OCI-LY1 (cell line): ENCODE results near the gene SUSD1.

Experiments used
- H2AFZ ChIP-seq: fragments of 200-600 bp; sonication (generic), shearing (Covaris generic); 2 replicates; pipeline ENCODE4 v1.6.0; 2014; ENCODE audit warnings: antibody characterized with exemption, mild to moderate bottlenecking, low read length
- H3F3A ChIP-seq: fragments of 200-600 bp; sonication (generic), shearing (Covaris generic); 2 replicates; pipeline ENCODE4 v1.6.0; 2014; ENCODE audit warnings: mild to moderate bottlenecking, antibody characterized with exemption, low read length, moderate library complexity; ENCODE audit not compliant: insufficient read depth
- H3K27ac ChIP-seq: fragments of 200-600 bp; sonication (generic); 2 replicates; pipeline ENCODE4 v1.5.1; 2014; ENCODE audit warnings: low read length, mixed run types, mild to moderate bottlenecking, low read depth; ENCODE audit not compliant: poor library complexity, severe bottlenecking
- H3K27me3 ChIP-seq: fragments of 200-600 bp; sonication (generic); 2 replicates; pipeline ENCODE4 v1.6.0; 2014; ENCODE audit warnings: antibody characterized with exemption, mild to moderate bottlenecking, low read length, moderate library complexity; ENCODE audit not compliant: insufficient read depth
- H3K36me3 ChIP-seq: fragments of 200-600 bp; sonication (generic); 2 replicates; pipeline ENCODE4 v1.6.1; 2014; ENCODE audit warnings: mild to moderate bottlenecking, antibody characterized with exemption, low read length, moderate library complexity, mixed read lengths; ENCODE audit not compliant: insufficient read depth
- H3K4me1 ChIP-seq: fragments of 200-600 bp; sonication (generic); 2 replicates; pipeline ENCODE4 v1.5.1; 2014; ENCODE audit warnings: mild to moderate bottlenecking, low read length, moderate library complexity; ENCODE audit not compliant: insufficient read depth, severe bottlenecking
- H3K4me2 ChIP-seq: fragments of 200-600 bp; sonication (generic), shearing (Covaris generic); 2 replicates; pipeline ENCODE4 v1.6.1; 2014; ENCODE audit warnings: low read length
- H3K4me3 ChIP-seq: fragments of 200-600 bp; sonication (generic); 2 replicates; pipeline ENCODE4 v1.5.1; 2014; ENCODE audit warnings: low read length, low read depth, mild to moderate bottlenecking, mixed read lengths; ENCODE audit not compliant: poor library complexity, severe bottlenecking
- H3K79me2 ChIP-seq: fragments of 200-600 bp; shearing (Covaris generic); 2 replicates; pipeline ENCODE4 v1.6.1; 2016; ENCODE audit warnings: mixed run types, low read length, mixed read lengths; ENCODE audit not compliant: insufficient read depth
- H3K9ac ChIP-seq: fragments of 200-600 bp; sonication (generic), shearing (Covaris generic); 2 replicates; pipeline ENCODE4 v1.6.1; 2014; ENCODE audit warnings: mild to moderate bottlenecking, low read length, mixed read lengths
- H3K9me2 ChIP-seq: fragments of 200-600 bp; sonication (generic), shearing (Covaris generic); 2 replicates; pipeline ENCODE4 v1.6.1; 2014; ENCODE audit warnings: low read depth, mild to moderate bottlenecking, low read length, mixed read lengths
- H3K9me3 ChIP-seq: fragments of 200-600 bp; shearing (Covaris generic); 2 replicates; pipeline ENCODE4 v1.6.1; 2014; ENCODE audit warnings: low read length, mixed read lengths
- H4K20me1 ChIP-seq: fragments of 200-600 bp; sonication (generic), shearing (Covaris generic); 2 replicates; pipeline ENCODE4 v1.6.0; 2016; ENCODE audit warnings: mild to moderate bottlenecking, low read length; ENCODE audit not compliant: insufficient read depth
- EZH2 ChIP-seq: fragments of 200-600 bp; sonication (generic), shearing (Covaris generic); IDR thresholded peaks from 2 replicates; pipeline ENCODE4 v1.8.0; 2017; ENCODE audit warnings: borderline replicate concordance, mixed run types, mild to moderate bottlenecking, antibody characterized with exemption, low read length, moderate library complexity, mixed read lengths
- TF ChIP-seq, protein P1 (sequence below): fragments of 200-600 bp; sonication (generic), shearing (Covaris generic); IDR thresholded peaks from 2 replicates; pipeline ENCODE4 v1.5.1; 2017; ENCODE audit warnings: mild to moderate bottlenecking, antibody characterized with exemption, low read length, moderate library complexity, mixed read lengths

The SUSD1 gene

DNA sequence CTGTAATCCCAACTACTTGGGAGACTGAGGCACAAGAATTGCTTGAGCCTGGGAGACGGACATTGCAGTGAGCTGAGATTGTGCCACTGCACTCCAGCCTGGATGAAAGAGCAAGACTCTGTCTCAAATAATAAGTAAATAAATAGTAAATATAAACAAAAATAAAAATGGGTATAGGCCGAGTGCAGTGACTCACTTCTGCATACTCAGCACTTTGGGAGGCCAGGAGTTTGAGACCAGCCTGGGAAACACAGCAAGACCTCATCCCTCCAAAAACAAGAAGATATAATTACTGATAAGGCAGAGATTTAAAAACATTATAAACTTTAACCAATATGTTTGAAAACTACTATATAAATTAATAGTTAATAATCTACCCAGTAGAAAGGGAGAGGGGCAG is 37.8 kb upstream of the SUSD1 start:
- Histone ChIP-seq H3K4me1 (peaks cover 6% of the 10 kb centered on the region), H3K4me3 (no peak overlapping the region), H3K27ac (no peak overlapping the region), H3K36me3 (peaks cover 56% of the 10 kb centered on the region), H3K4me2 (no peak overlapping the region), H2AFZ (no peak overlapping the region), H3K9me2 (no peaks in the 10 kb centered on the region), H4K20me1 (no peaks in the 10 kb centered on the region), H3F3A (no peaks in the 10 kb centered on the region), H3K79me2 (no peaks in the 10 kb centered on the region), H3K9ac (no peak overlapping the region), H3K27me3 (no peaks in the 10 kb centered on the region), H3K9me3 (0 out of 2 replicates have a peak, but pooled peaks cover 4% of the 10 kb centered on the region)
- no peak for TF ChIP-seq EZH2
- TF ChIP-seq, protein P1, sequence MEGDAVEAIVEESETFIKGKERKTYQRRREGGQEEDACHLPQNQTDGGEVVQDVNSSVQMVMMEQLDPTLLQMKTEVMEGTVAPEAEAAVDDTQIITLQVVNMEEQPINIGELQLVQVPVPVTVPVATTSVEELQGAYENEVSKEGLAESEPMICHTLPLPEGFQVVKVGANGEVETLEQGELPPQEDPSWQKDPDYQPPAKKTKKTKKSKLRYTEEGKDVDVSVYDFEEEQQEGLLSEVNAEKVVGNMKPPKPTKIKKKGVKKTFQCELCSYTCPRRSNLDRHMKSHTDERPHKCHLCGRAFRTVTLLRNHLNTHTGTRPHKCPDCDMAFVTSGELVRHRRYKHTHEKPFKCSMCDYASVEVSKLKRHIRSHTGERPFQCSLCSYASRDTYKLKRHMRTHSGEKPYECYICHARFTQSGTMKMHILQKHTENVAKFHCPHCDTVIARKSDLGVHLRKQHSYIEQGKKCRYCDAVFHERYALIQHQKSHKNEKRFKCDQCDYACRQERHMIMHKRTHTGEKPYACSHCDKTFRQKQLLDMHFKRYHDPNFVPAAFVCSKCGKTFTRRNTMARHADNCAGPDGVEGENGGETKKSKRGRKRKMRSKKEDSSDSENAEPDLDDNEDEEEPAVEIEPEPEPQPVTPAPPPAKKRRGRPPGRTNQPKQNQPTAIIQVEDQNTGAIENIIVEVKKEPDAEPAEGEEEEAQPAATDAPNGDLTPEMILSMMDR, result no peak

DNA sequence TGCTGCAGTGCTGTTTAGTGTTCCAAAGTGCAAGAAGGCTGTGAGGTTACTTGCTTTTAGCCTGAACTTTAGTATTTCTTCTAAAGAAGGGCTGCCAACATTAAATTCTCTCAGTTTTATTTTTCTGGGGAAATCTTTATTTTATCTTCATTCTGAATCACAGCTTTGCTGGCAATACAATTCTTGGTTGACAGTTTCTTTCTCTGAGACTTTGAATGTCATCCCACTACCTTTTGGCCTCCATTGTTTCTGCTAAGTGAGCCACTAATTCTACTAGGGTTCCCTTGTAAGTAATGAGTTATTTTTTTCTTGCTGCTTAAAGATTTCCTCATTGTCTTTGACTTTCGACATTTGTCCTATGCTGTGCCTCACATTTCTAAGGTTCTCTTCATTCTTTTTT is 32.4 kb upstream of the SUSD1 start:
- Histone ChIP-seq H3K27ac (no peak overlapping the region), H4K20me1 (no peaks in the 10 kb centered on the region), H3K4me1 (no peaks in the 10 kb centered on the region), H3K4me2 (no peak overlapping the region), H3F3A (no peaks in the 10 kb centered on the region), H3K79me2 (no peaks in the 10 kb centered on the region), H3K9me3 (0 out of 2 replicates have a peak, but pooled peaks cover 4% of the 10 kb centered on the region), H3K27me3 (no peaks in the 10 kb centered on the region), H3K4me3 (no peak overlapping the region), H2AFZ (no peak overlapping the region), H3K36me3 (peaks cover 46% of the 10 kb centered on the region), H3K9me2 (no peaks in the 10 kb centered on the region), H3K9ac (no peak overlapping the region)
- TF ChIP-seq, protein P1, result no peak
- no peak for TF ChIP-seq EZH2

DNA sequence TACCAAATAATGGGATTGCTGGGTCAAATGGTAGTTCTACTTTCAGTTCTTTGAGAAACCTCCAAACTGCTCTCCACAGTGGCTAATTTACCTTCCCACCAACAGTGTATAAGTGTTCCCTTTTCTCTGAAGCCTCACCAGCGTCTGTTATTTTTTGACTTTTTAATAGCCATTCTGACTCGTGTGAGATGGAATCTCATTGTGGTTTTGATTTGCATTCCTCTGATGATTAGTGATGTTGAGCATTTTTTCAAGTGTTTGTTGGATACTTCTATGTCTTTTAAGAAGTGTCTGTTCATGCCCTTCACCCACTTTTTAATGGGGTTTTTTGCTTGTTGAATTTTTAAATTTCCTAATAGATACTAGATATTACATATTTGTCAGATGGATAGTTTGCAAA is 28.4 kb upstream of the SUSD1 start:
- no peaks in the 10 kb centered on the region for H3K79me2 ChIP-seq

More for the DNA sequence above, 28.4 kb upstream of the SUSD1 start:
- H3K9me3 ChIP-seq, result 0 out of 2 replicates have a peak, but pooled peaks cover 2% of the 10 kb centered on the region
- no peak overlapping the region for H2AFZ ChIP-seq
- H3K4me2 ChIP-seq, result no peak overlapping the region
- H3K4me3 ChIP-seq, result no peak overlapping the region
- no peak overlapping the region for H3K27ac ChIP-seq
- H3K4me1 ChIP-seq, result no peaks in the 10 kb centered on the region
- H3K36me3 ChIP-seq, result peaks cover 22% of the 10 kb centered on the region
- no peaks in the 10 kb centered on the region for H3K27me3 ChIP-seq
- H4K20me1 ChIP-seq, result no peaks in the 10 kb centered on the region
- TF ChIP-seq, protein P1, result no peak
- no peak for TF ChIP-seq EZH2
- no peaks in the 10 kb centered on the region for H3K9me2 ChIP-seq
- no peak overlapping the region for H3K9ac ChIP-seq
- no peaks in the 10 kb centered on the region for H3F3A ChIP-seq
